SK-N-SH (cell line): ENCODE results near the gene UMODL1. TPM values are rescaled to one million over a fixed set of nuclear protein-coding genes. Genes with fewer than 3 reads are reported as not detected.

Experiments
- CTCF ChIA-PET: fragments of 300-600, 350-600 bp; formaldehyde crosslinking; extraction: SDS; loops from one replicate; lab custom pipeline; 2021; lab: Yijun Ruan, JAX
- POLR2A ChIA-PET: fragments of 350-600 bp; sonication (Branson Sonifier 250); formaldehyde crosslinking; extraction: SDS; loops from one replicate; lab custom pipeline; 2020; ENCODE audit warnings: antibody characterized with exemption, inconsistent platforms; lab: Yijun Ruan, JAX
- DNase-seq: peaks from one replicate; pipeline ENCODE4 v3.0.0; 2012
- H2AFZ ChIP-seq: fragments of 200-600 bp; sonication (generic); 2 replicates; pipeline ENCODE4 v1.8.1; 2016; ENCODE audit warnings: antibody characterized with exemption, mild to moderate bottlenecking, low read depth
- H3F3A ChIP-seq: fragments of 200-600 bp; sonication (generic); replicated peaks from 2 replicates; pipeline ENCODE3; 2016; ENCODE audit warnings: antibody characterized with exemption, mild to moderate bottlenecking; ENCODE audit not compliant: insufficient read depth
- H3K27ac ChIP-seq, 2 experiments: fragments of 200-500 bp in 1 of 2; fragments of 200-600 bp in 1 of 2; sonication (Bioruptor generic) in 1 of 2; sonication (generic), shearing (Covaris generic) in 1 of 2; 2 replicates each; pipeline versions ENCODE4 v1.5.1 to v1.6.1; 2014 to 2016; ENCODE audit warnings: low read depth in 2 of 2, inconsistent platforms in 1 of 2, low read length in 1 of 2, mild to moderate bottlenecking in 1 of 2, mixed read lengths in 1 of 2
- H3K27me3 ChIP-seq: fragments of 200-600 bp; sonication (generic), shearing (Covaris generic); 2 replicates; pipeline ENCODE4 v1.6.1; 2016; ENCODE audit warnings: mixed run types; ENCODE audit not compliant: insufficient read depth
- H3K36me3 ChIP-seq, 2 experiments: fragments of 200-500 bp in 1 of 2; fragments of 200-600 bp in 1 of 2; sonication (Bioruptor generic) in 1 of 2; sonication (generic) in 1 of 2; replicated peaks in 1 of 2; 2 replicates each; pipeline versions ENCODE3 to v1.5.1; 2014 to 2016; ENCODE audit warnings: low read length in 1 of 2, mild to moderate bottlenecking in 1 of 2; ENCODE audit not compliant: insufficient read depth in 2 of 2, control insufficient read depth in 1 of 2
- H3K4me1 ChIP-seq, 2 experiments: fragments of 200-500 bp in 1 of 2; fragments of 200-600 bp in 1 of 2; sonication (Bioruptor generic) in 1 of 2; sonication (generic), shearing (Covaris generic) in 1 of 2; 2 replicates each; pipeline versions ENCODE4 v1.5.1 to v1.6.1; 2014 to 2016; ENCODE audit warnings: low read depth in 1 of 2, low read length in 1 of 2, mixed run types in 1 of 2; ENCODE audit not compliant: insufficient read depth in 2 of 2, control insufficient read depth in 1 of 2
- H3K4me2 ChIP-seq: fragments of 200-600 bp; sonication (generic), shearing (Covaris generic); 2 replicates; pipeline ENCODE4 v1.6.1; 2017; ENCODE audit warnings: mixed run types
- H3K4me3 ChIP-seq, 2 experiments: fragments of 200-500 bp in 1 of 2; fragments of 200-600 bp in 1 of 2; sonication (Bioruptor generic) in 1 of 2; sonication (generic), shearing (Covaris generic) in 1 of 2; 2 replicates each; pipeline versions ENCODE4 v1.5.1 to v1.8.1; 2014 to 2016; ENCODE audit warnings: low read depth in 2 of 2, inconsistent platforms in 1 of 2, low read length in 1 of 2, mild to moderate bottlenecking in 1 of 2, mixed read lengths in 1 of 2, moderate library complexity in 1 of 2
- H3K79me2 ChIP-seq: fragments of 200-600 bp; sonication (generic); 2 replicates; pipeline ENCODE4 v1.8.1; 2017; ENCODE audit warnings: mild to moderate bottlenecking; ENCODE audit not compliant: insufficient read depth
- H3K9ac ChIP-seq: fragments of 200-600 bp; sonication (generic); 2 replicates; pipeline ENCODE4 v1.6.1; 2017; ENCODE audit warnings: mixed run types
- H3K9me2 ChIP-seq: fragments of 200-600 bp; sonication (generic); 2 replicates; pipeline ENCODE4 v1.6.1; 2017; ENCODE audit warnings: mixed run types
- H3K9me3 ChIP-seq: fragments of 200-600 bp; sonication (generic); 2 replicates; pipeline ENCODE4 v1.6.1; 2017; ENCODE audit warnings: mixed run types, mild to moderate bottlenecking, moderate library complexity
- H4K20me1 ChIP-seq: fragments of 200-600 bp; sonication (generic); 2 replicates; pipeline ENCODE4 v1.6.1; 2017; ENCODE audit warnings: mild to moderate bottlenecking, mixed run types; ENCODE audit not compliant: insufficient read depth
- CHD2 ChIP-seq: fragments of 150-350 bp; IDR thresholded peaks from 2 replicates; pipeline ENCODE4 v1.6.1; 2018; ENCODE audit warnings: low read length; ENCODE audit not compliant: partially characterized antibody
- EP300 ChIP-seq, 2 experiments: IDR thresholded peaks; 2 replicates each; pipeline versions ENCODE4 v1.4.0 to v1.6.1; 2012; ENCODE audit warnings: borderline replicate concordance in 1 of 2, low read depth in 1 of 2, low read length in 1 of 2
- FOXM1 ChIP-seq: IDR thresholded peaks from 2 replicates; pipeline ENCODE4 v1.4.0; 2012; ENCODE audit warnings: low read depth, mild to moderate bottlenecking
- GABPA ChIP-seq: IDR thresholded peaks from 2 replicates; pipeline ENCODE4 v1.4.0; 2012; ENCODE audit warnings: low read depth, mild to moderate bottlenecking
- GATA2 ChIP-seq: sonication (generic); formaldehyde crosslinking; IDR thresholded peaks from 2 replicates; pipeline ENCODE4 v1.5.0; 2020; ENCODE audit warnings: mild to moderate bottlenecking, missing genetic modification reagents
- IRF3 ChIP-seq: fragments of 150-350 bp; IDR thresholded peaks from 2 replicates; pipeline ENCODE4 v1.6.1; 2016; ENCODE audit warnings: mild to moderate bottlenecking, low read depth, low read length
- JUND ChIP-seq: IDR thresholded peaks from 2 replicates; pipeline ENCODE4 v1.4.0; 2012
- MAX ChIP-seq: IDR thresholded peaks from 2 replicates; pipeline ENCODE4 v1.4.0; 2012; ENCODE audit warnings: low read depth
- MEF2A ChIP-seq: IDR thresholded peaks from 2 replicates; pipeline ENCODE4 v1.4.0; 2012; ENCODE audit warnings: low read depth, borderline replicate concordance
- NRF1 ChIP-seq: IDR thresholded peaks from 2 replicates; pipeline ENCODE4 v1.6.1; 2012; ENCODE audit warnings: low read depth, mild to moderate bottlenecking, low read length
- POLR2AphosphoS5 ChIP-seq: IDR thresholded peaks from 2 replicates; pipeline ENCODE4 v1.6.1; 2012; ENCODE audit warnings: low read depth, low read length
- RAD21 ChIP-seq: IDR thresholded peaks from 2 replicates; pipeline ENCODE4 v1.6.1; 2012; ENCODE audit warnings: mild to moderate bottlenecking, low read length
- RCOR1 ChIP-seq: fragments of 150-350 bp; IDR thresholded peaks from 2 replicates; pipeline ENCODE4 v1.6.1; 2017; ENCODE audit warnings: antibody characterized with exemption, low read length
- REST ChIP-seq: IDR thresholded peaks from 2 replicates; pipeline ENCODE4 v1.6.1; 2012; ENCODE audit warnings: mild to moderate bottlenecking, low read depth, low read length, moderate library complexity
- RXRA ChIP-seq: IDR thresholded peaks from 2 replicates; pipeline ENCODE4 v1.4.0; 2012; ENCODE audit warnings: low read depth, mild to moderate bottlenecking, borderline replicate concordance
- SIN3A ChIP-seq: IDR thresholded peaks from 2 replicates; pipeline ENCODE4 v1.6.1; 2012; ENCODE audit warnings: low read depth, mild to moderate bottlenecking, low read length, moderate library complexity, borderline replicate concordance
- SMC3 ChIP-seq: IDR thresholded peaks from 2 replicates; pipeline ENCODE4 v1.6.1; 2012; ENCODE audit warnings: low read depth, low read length, improper control_type of control experiment
- TAF1 ChIP-seq: IDR thresholded peaks from 2 replicates; pipeline ENCODE4 v1.6.1; 2012; ENCODE audit warnings: low read depth, mild to moderate bottlenecking, low read length, moderate library complexity, borderline replicate concordance
- TCF12 ChIP-seq: IDR thresholded peaks from 2 replicates; pipeline ENCODE4 v1.4.0; 2012
- USF1 ChIP-seq: IDR thresholded peaks from 2 replicates; pipeline ENCODE4 v1.4.0; 2012; ENCODE audit warnings: low read depth, borderline replicate concordance
- YY1 ChIP-seq: IDR thresholded peaks from 2 replicates; pipeline ENCODE4 v1.4.0; 2012; ENCODE audit warnings: low read depth, mild to moderate bottlenecking
- WGBS: methylation state at CpG from one replicate; pipeline ENCODE4 v1.1.6; 2017; ENCODE audit warnings: low lambda C conversion rate; 5-methylcytosine and 5-hydroxymethylcytosine counted together
- polyA plus RNA-seq, 3 experiments: library from polyadenylated mRNA; depleted of rRNA; stranded (reverse); fragments of >200 nt; gene quantifications; 2 replicates each; pipeline ENCODE4 v1.2.3, GENCODE V29; 2012

UMODL1 gene
- polyA plus RNA-seq, 1 of the 3 experiments (the other 2 are of a cell fraction): not detected

GRCh38 chr21:42191064-42191463 lies 119.9 kb downstream of the UMODL1 start:
- ChIA-PET POLR2A (no interaction called here), CTCF (interaction anchor here (2.0 kb wide), 1 partner anchor 46 kb away, joined by 7 read pairs; no protein-coding TSS in a partner anchor)
- DNase-seq: no peak
- no peak overlapping the region for H2AFZ ChIP-seq
- H3K27ac ChIP-seq: no peak overlapping the region
- H3K9me3 ChIP-seq: no peaks in the 10 kb centered on the region
- H4K20me1 ChIP-seq: no peaks in the 10 kb centered on the region
- H3K36me3 ChIP-seq: no peaks in the 10 kb centered on the region
- WGBS: 39% methylated on average over 5 of the region's 5 CpGs
- peaks cover 0 to 2% of the 10 kb centered on the region in 2 experiments; a peak in 1 of 4 replicates for H3K4me1 ChIP-seq
- H3K4me3 ChIP-seq: no peak overlapping the region
- no peak overlapping the region for H3K4me2 ChIP-seq
- H3K79me2 ChIP-seq: no peaks in the 10 kb centered on the region
- H3K27me3 ChIP-seq: no peaks in the 10 kb centered on the region
- no peaks in the 10 kb centered on the region for H3F3A ChIP-seq
- H3K9me2 ChIP-seq: no peaks in the 10 kb centered on the region
- TF ChIP-seq GATA2 (CRISPR knock-in tag): no peak
- TF ChIP-seq POLR2AphosphoS5: no peak
- TF ChIP-seq EP300 (IDR thresholded peaks at IDR 0.05; ENCODE audit: borderline replicate concordance in 1 of 2, low read depth in 1 of 2, low read length in 1 of 2): no peak
- TF ChIP-seq TAF1: no peak
- TF ChIP-seq GABPA: no peak
- no peak overlapping the region for H3K9ac ChIP-seq

- Histone ChIP-seq H3K9ac (no peak overlapping the region), H2AFZ (no peak overlapping the region), H3K4me3 (no peak overlapping the region), H3K9me3 (no peaks in the 10 kb centered on the region), H3K36me3 (no peaks in the 10 kb centered on the region), H3K9me2 (no peaks in the 10 kb centered on the region), H3K4me1 (peaks cover 0 to 2% of the 10 kb centered on the region in 2 experiments; a peak in 1 of 4 replicates), H3F3A (no peaks in the 10 kb centered on the region), H3K79me2 (no peaks in the 10 kb centered on the region), H4K20me1 (no peaks in the 10 kb centered on the region), H3K27me3 (no peaks in the 10 kb centered on the region), H3K27ac (no peak overlapping the region), H3K4me2 (no peak overlapping the region)
- POLR2A ChIA-PET: no interaction called here
- 58% methylated on average over 21 of the region's 21 CpGs for WGBS
- CTCF ChIA-PET: interaction anchor here (1.6 to 2.0 kb wide), 2 partner anchors 28 to 47 kb away, joined by 4 to 7 read pairs; no protein-coding TSS in a partner anchor
- no peak for DNase-seq
- TF ChIP-seq CHD2 (no peak), NRF1 (no peak), RAD21 (no peak), USF1 (no peak), REST (no peak), MEF2A (no peak), TCF12 (no peak), GATA2 (CRISPR knock-in tag) (no peak), RXRA (no peak), RCOR1 (no peak), EP300 (IDR thresholded peaks at IDR 0.05; ENCODE audit: borderline replicate concordance in 1 of 2, low read depth in 1 of 2, low read length in 1 of 2) (no peak), TAF1 (no peak), FOXM1 (no peak), IRF3 (no peak), YY1 (no peak), SIN3A (no peak), MAX (no peak), JUND (no peak), SMC3 (no peak)
Observed at GRCh38 chr21:42191696-42192595, 120.8 kb downstream of the UMODL1 start.
